Right lobe of liver (tissue), 4 donors: Measurements from ENCODE around the gene MAPK4.

Experiments
- CTCF ChIP-seq, 4 donors: fragments of 200-600 bp in 3 of 4; fragments of 450-650 bp in 1 of 4; IDR thresholded peaks; one replicate each; pipeline versions ENCODE4 v1.5.1 to v1.8.0; 2016 to 2022; ENCODE audit warnings: antibody characterized with exemption in 4 of 4, mild to moderate bottlenecking in 2 of 4
- POLR2A ChIP-seq: fragments of 450-650 bp; IDR thresholded peaks from one replicate; pipeline ENCODE4 v1.6.1; 2017; ENCODE audit warnings: antibody characterized with exemption, mild to moderate bottlenecking
- donor health status: DM: no; HTN: no; CAD: no.
- donor health status: DM: no; HTN: no; CAD: no.
- donor health status: DM: no; HTN: yes; CAD: no.

GRCh38 chr18:50769463-50769862 lies 209.6 kb downstream of the MAPK4 start:
- TF ChIP-seq CTCF (IDR thresholded peaks at IDR 0.05) (no peak), POLR2A (no peak)
